ENCODE results near the gene TIGD3.
A peak's percentile ranks its signal among the peaks of the same experiment; 100 is the strongest.
"Not testable (repeated sequence)": the region's sequence is repeated elsewhere in the genome, so short reads cannot be mapped to it uniquely, and the experiment has no call there.

TIGD3 gene

DNA sequence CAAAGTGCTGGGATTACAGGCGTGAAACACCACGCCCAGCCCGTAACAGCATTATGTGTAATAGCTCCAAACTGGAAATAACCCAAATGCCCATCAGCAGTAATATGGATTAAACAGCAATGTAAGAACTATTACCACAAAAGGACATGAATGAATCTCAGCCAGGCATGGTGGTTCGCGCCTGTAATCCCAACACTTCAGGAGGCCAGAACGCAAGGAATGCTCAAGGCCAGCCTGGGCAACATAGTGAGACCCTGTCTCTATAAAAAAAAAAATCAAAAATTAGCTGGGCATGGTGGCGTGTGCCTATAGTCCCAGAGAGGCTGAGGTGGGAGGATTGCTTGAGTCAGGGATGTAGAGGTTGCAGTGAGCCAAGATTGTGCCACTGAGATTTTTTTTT lies 24.0 kb upstream of the TIGD3 start:
- Histone ChIP-seq H2AFZ (ENCODE audit: low read length) (no peak overlapping the region), H3K4me3 (ENCODE audit: low read length) (no peak overlapping the region), H3K27ac (ENCODE audit: low read length) (no peak overlapping the region), H4K20me1 (ENCODE audit: insufficient read depth, low read length) (no peaks in the 10 kb centered on the region), H3K36me3 (replicated peaks; ENCODE audit: insufficient read depth, low read length) (no peaks in the 10 kb centered on the region), H3K9me3 (replicated peaks; ENCODE audit: insufficient read depth, low read length) (no peaks in the 10 kb centered on the region), H3F3A (ENCODE audit: insufficient read depth, low read length) (no peaks in the 10 kb centered on the region), H3K27me3 (replicated peaks; ENCODE audit: insufficient read depth, low read length) (no peaks in the 10 kb centered on the region), H3K9me2 (replicated peaks; ENCODE audit: insufficient read depth, low read length) (no peaks in the 10 kb centered on the region), H3K79me2 (ENCODE audit: low read length) (peaks cover 19% of the 10 kb centered on the region), H3K4me1 (ENCODE audit: low read length) (peaks cover 15% of the 10 kb centered on the region), H3K4me2 (ENCODE audit: low read depth, low read length) (no peak overlapping the region), H3K9ac (ENCODE audit: low read length) (no peak overlapping the region)
- TF ChIP-seq EZH2 (optimal IDR thresholded peaks at IDR 0.05; ENCODE audit: low read depth, low read length) (no peak), EZH2phosphoT487 (IDR thresholded peaks at IDR 0.05; ENCODE audit: low read length) (no peak)
- TF ChIP-seq, protein P1, sequence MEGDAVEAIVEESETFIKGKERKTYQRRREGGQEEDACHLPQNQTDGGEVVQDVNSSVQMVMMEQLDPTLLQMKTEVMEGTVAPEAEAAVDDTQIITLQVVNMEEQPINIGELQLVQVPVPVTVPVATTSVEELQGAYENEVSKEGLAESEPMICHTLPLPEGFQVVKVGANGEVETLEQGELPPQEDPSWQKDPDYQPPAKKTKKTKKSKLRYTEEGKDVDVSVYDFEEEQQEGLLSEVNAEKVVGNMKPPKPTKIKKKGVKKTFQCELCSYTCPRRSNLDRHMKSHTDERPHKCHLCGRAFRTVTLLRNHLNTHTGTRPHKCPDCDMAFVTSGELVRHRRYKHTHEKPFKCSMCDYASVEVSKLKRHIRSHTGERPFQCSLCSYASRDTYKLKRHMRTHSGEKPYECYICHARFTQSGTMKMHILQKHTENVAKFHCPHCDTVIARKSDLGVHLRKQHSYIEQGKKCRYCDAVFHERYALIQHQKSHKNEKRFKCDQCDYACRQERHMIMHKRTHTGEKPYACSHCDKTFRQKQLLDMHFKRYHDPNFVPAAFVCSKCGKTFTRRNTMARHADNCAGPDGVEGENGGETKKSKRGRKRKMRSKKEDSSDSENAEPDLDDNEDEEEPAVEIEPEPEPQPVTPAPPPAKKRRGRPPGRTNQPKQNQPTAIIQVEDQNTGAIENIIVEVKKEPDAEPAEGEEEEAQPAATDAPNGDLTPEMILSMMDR (IDR thresholded peaks at IDR 0.05; ENCODE audit: low read length) = no peak
- DNase-seq = no peak

GRCh38 chr11:65332591-65332990 lies 22.0 kb upstream of the TIGD3 start:
- H2AFZ ChIP-seq (ENCODE audit: low read length); H3K4me3 ChIP-seq (ENCODE audit: low read length); H3K36me3 ChIP-seq (replicated peaks; ENCODE audit: insufficient read depth, low read length); H3K27me3 ChIP-seq (replicated peaks; ENCODE audit: insufficient read depth, low read length); H3K9ac ChIP-seq (ENCODE audit: low read length); H3K27ac ChIP-seq (ENCODE audit: low read length); H3K9me2 ChIP-seq (replicated peaks; ENCODE audit: insufficient read depth, low read length); DNase-seq; H3K9me3 ChIP-seq (replicated peaks; ENCODE audit: insufficient read depth, low read length); H4K20me1 ChIP-seq (ENCODE audit: insufficient read depth, low read length); H3K4me2 ChIP-seq (ENCODE audit: low read depth, low read length); H3F3A ChIP-seq (ENCODE audit: insufficient read depth, low read length): not testable (repeated sequence)
- Histone ChIP-seq H3K4me1 (ENCODE audit: low read length) (peaks cover 16% of the 10 kb centered on the region), H3K79me2 (ENCODE audit: low read length) (peaks cover 36% of the 10 kb centered on the region)

DNA sequence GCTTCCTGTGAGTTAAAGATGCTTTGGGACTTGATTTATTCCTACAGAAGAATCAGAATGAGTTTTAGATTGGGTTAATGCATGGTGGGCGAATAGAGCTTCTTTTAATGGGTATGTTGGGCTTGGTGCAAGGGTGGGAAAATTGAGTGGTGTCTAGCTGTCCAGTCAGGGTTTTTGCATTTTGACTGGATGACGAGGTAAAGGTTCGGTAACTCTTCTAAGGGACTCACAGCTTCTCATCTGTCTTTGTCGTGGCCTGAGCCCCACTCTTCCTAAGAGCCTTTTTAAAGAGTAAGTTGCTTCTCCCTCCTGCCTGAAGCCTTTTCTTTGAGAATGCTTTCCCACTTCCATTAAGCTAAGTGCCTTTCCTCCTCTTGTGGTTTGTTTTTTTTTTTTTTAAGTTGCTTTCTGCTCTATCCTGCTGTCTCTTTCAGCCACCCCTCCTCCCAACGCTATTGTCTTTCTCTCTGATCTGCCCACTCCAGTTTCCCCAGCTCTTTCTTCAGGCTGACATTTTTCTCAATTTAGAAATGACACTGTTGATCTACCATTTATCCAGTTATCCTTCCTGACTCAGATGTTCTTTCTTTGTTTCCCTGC lies 19.8 kb upstream of the TIGD3 start:
- no peaks in the 10 kb centered on the region for H3F3A ChIP-seq (ENCODE audit: insufficient read depth, low read length)
- no peak overlapping the region for H3K27ac ChIP-seq (ENCODE audit: low read length)
- H3K79me2 ChIP-seq (ENCODE audit: low read length) = peaks cover 58% of the 10 kb centered on the region
- peak overlapping the region; percentile 77 for H3K4me3 ChIP-seq (ENCODE audit: low read length)
- no peaks in the 10 kb centered on the region; the same call in 1 of the 2 replicates for H4K20me1 ChIP-seq (ENCODE audit: insufficient read depth, low read length)
- no peaks in the 10 kb centered on the region for H3K9me2 ChIP-seq (replicated peaks; ENCODE audit: insufficient read depth, low read length)
- H3K27me3 ChIP-seq (replicated peaks; ENCODE audit: insufficient read depth, low read length) = no peaks in the 10 kb centered on the region
- H3K9ac ChIP-seq (ENCODE audit: low read length) = peak overlapping the region; percentile 75; the same call in 1 of the 2 replicates
- DNase-seq = no peak
- H3K36me3 ChIP-seq (replicated peaks; ENCODE audit: insufficient read depth, low read length) = no peaks in the 10 kb centered on the region
- peak overlapping the region; percentile 94 for H3K4me2 ChIP-seq (ENCODE audit: low read depth, low read length)
- H3K4me1 ChIP-seq (ENCODE audit: low read length) = peaks cover 13% of the 10 kb centered on the region
- no peaks in the 10 kb centered on the region for H3K9me3 ChIP-seq (replicated peaks; ENCODE audit: insufficient read depth, low read length)
- H2AFZ ChIP-seq (ENCODE audit: low read length) = no peak overlapping the region
- TF ChIP-seq, protein P1 (IDR thresholded peaks at IDR 0.05; ENCODE audit: low read length) = no peak
- no peak for TF ChIP-seq EZH2 (optimal IDR thresholded peaks at IDR 0.05; ENCODE audit: low read depth, low read length)

DNA sequence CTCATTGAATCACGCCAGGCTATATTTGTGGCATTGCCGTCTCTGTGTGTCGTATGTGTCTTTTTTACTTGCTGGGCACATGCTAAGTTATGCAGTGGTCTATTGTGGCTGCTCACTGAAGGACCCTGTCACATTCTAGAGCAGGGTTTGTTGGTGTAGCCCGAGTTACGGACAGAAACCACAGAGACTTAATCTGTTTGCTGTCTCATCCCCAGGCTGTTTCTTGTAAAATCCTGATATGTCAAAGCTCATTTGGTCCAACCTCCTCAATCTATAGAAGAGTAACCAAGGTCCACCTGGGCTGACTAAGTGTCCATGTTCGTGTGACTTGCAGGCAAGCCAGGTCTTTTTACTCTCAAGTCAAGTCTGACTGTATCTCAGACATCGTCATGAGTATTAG lies 15.9 kb upstream of the TIGD3 start:
- no peak overlapping the region for H3K27ac ChIP-seq (ENCODE audit: low read length)
- no peaks in the 10 kb centered on the region for H3K9me3 ChIP-seq (replicated peaks; ENCODE audit: insufficient read depth, low read length)
- no peaks in the 10 kb centered on the region; the same call in 1 of the 2 replicates for H4K20me1 ChIP-seq (ENCODE audit: insufficient read depth, low read length)
- H3K4me3 ChIP-seq (ENCODE audit: low read length) = no peak overlapping the region
- no peak for DNase-seq
- H3K4me1 ChIP-seq (ENCODE audit: low read length) = peaks cover 12% of the 10 kb centered on the region
- H2AFZ ChIP-seq (ENCODE audit: low read length) = no peak overlapping the region
- H3K36me3 ChIP-seq (replicated peaks; ENCODE audit: insufficient read depth, low read length) = peaks cover 6% of the 10 kb centered on the region; the same call in 1 of the 2 replicates
- H3K79me2 ChIP-seq (ENCODE audit: low read length) = peaks cover 65% of the 10 kb centered on the region
- H3F3A ChIP-seq (ENCODE audit: insufficient read depth, low read length) = no peaks in the 10 kb centered on the region
- H3K27me3 ChIP-seq (replicated peaks; ENCODE audit: insufficient read depth, low read length) = no peaks in the 10 kb centered on the region
- H3K9me2 ChIP-seq (replicated peaks; ENCODE audit: insufficient read depth, low read length) = no peaks in the 10 kb centered on the region
- H3K9ac ChIP-seq (ENCODE audit: low read length) = no peak overlapping the region
- TF ChIP-seq EZH2 (optimal IDR thresholded peaks at IDR 0.05; ENCODE audit: low read depth, low read length) = no peak
- TF ChIP-seq EZH2phosphoT487 (IDR thresholded peaks at IDR 0.05; ENCODE audit: low read length) = no peak
- TF ChIP-seq, protein P1 (IDR thresholded peaks at IDR 0.05; ENCODE audit: low read length) = no peak
- H3K4me2 ChIP-seq (ENCODE audit: low read depth, low read length) = no peak overlapping the region

Data from MM.1S (cell line).